Epidermal melanocyte (primary cell): ENCODE data around the gene KCND3.

Experiments used
- DNase-seq: peaks from one replicate; pipeline ENCODE4 v3.0.0; 2011; ENCODE audit warnings: low spot score; ENCODE audit not compliant: insufficient read length

Gene KCND3

DNA sequence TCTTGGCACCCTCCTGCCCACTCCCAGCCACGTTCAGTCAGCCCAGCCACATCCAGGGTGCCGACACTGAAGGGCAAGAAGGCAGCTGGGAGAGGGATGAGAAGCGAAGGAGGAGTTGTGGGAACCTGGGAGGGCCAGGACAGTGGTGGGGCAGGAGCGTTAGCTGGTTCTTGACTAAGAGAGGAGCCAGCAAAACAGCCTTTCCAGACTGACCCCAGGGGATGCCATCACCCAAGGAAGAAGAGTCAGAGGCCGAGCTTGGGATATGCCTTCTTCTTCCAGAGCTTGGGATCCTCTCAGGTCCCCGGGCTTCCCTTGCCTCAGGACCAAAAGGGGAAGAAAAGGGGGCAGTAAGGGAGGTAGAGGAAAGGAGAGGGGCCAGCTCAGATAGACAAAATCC lies 257.5 kb downstream of the KCND3 start:
- DNase-seq, result no peak

- no peak for DNase-seq
Observed at GRCh38 chr1:111730706-111731105, 258.8 kb downstream of the KCND3 start.

GRCh38 chr1:111729946-111730681 lies 259.4 kb downstream of the KCND3 start:
- DNase-seq, result no peak

GRCh38 chr1:111729271-111729921 lies 260.1 kb downstream of the KCND3 start:
- DNase-seq, result no peak

DNA sequence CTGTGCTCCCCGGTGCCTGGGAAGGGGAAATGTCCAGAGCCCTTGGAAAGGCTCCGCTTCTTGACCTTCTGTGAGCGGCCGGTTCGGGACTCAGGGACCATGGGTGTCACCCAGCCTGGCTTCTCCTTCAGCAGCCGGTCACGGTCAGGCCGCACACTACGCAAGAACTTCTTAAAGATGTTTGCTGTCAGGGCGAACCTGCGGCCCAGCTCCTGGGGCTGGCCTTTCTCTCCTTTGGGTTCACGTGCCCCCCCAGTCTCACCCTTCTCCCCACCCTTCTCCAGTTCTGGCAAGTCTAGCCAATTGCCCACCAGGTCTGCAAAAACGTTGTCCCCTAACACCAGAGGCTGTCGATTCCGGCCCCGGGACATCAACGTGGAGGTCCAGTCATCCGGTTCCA lies 262.4 kb downstream of the KCND3 start:
- DNase-seq, result no peak

DNA sequence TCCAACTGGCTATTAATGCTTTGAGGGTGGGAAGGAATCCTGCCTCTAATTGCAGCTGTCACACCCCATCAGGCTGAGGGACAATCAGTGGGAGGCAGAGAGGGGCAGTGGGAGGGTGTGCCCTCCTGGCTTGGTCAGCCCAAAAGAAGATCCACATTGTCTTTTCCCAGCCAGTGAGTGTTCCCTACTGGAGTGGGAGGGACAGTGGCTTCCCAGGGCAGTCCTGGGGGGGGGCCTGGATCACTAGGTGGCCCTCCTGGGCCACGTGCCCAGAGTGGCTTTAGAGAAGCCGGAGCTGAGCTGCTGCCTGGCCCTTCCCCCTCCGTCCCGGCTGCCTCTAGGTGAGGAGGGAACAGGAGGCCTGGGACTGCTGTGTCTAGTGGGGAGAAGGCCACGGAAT lies 264.3 kb downstream of the KCND3 start:
- no peak for DNase-seq

DNA sequence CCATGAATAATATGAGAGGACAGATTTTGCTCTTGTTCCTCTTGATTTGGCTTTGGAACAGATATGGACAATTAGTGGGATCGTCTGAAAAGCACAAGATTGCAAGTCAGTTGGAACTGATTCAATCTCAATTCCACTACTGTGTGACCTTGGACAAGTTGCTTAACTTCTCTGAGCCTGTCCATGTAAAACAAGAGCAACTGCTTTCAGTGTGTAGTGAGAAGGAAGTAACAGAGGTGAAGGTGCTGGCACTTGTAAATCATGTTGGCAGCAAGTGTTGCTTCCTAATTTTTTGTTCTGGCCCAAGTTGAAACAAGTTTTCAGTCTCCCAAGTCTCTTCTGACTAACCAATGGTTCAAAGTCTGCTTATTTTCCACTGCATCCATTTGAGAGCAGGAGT lies 265.6 kb downstream of the KCND3 start:
- no peak for DNase-seq

- DNase-seq, result no peak
Observed at GRCh38 chr1:111723091-111723806, 266.2 kb downstream of the KCND3 start.

- no peak for DNase-seq
Observed at GRCh38 chr1:111720977-111721786, 268.3 kb downstream of the KCND3 start.
